ENCODE measurements around the gene PLS3.

The PLS3 gene

DNA sequence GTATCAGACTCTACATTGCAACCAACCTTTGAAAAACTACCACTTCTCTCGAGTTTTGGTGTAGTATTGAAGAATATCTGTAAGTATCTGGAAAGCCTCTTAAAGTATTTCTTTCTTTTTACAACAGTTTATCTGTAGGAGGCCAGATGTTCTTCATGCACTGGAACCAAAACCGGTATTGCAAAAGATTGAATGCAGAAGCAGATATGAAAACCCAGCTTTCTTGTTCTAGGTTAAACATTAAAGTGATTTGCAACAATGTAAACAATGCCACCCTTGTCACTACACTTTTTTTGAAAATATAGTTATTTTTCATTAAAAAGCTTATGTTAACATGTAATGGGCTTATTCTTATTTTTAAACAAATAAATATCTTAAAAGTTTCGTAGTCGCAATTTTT lies 27.2 kb downstream of the PLS3 start:
- H3K4me3 ChIP-seq (ENCODE audit: low read length in 2 of 2), result no peak overlapping the region
- H3K14ac ChIP-seq (ENCODE audit: low read length), result no peak overlapping the region
- H2BK12ac ChIP-seq (ENCODE audit: low read length), result no peak overlapping the region
- H3K4me1 ChIP-seq (ENCODE audit: control insufficient read depth in 2 of 2, insufficient read depth in 1 of 2, low read depth in 1 of 2, low read length in 2 of 2), result no peaks in the 10 kb centered on the region
- H3K4me2 ChIP-seq (ENCODE audit: insufficient read depth, low read length, poor library complexity, severe bottlenecking), result no peak overlapping the region
- no peak overlapping the region for H3K4ac ChIP-seq (ENCODE audit: low read length)
- no peak overlapping the region for H3K9ac ChIP-seq (ENCODE audit: low read depth, low read length, poor library complexity)
- H3K36me3 ChIP-seq (replicated peaks in 1 of 2; ENCODE audit: control insufficient read depth in 2 of 2, insufficient read depth in 2 of 2, low read length in 2 of 2), result no peaks in the 10 kb centered on the region
- no peak overlapping the region for H2AFZ ChIP-seq (ENCODE audit: low read length)
- H2BK15ac ChIP-seq (ENCODE audit: low read length), result no peak overlapping the region
- H3K18ac ChIP-seq (ENCODE audit: low read length), result no peak overlapping the region
- H2AK5ac ChIP-seq (ENCODE audit: low read depth, low read length), result no peak overlapping the region
- no peak overlapping the region for H4K91ac ChIP-seq (ENCODE audit: low read depth, low read length, poor library complexity)
- DNase-seq (ENCODE audit: low spot score), result no peak
- no peaks in the 10 kb centered on the region for H3K79me1 ChIP-seq (ENCODE audit: low read depth, low read length)
- H2BK120ac ChIP-seq (ENCODE audit: low read depth, low read length), result no peak overlapping the region
- no peak overlapping the region for H3K23ac ChIP-seq (ENCODE audit: low read depth, low read length, poor library complexity)
- no peak overlapping the region for H3K27ac ChIP-seq (replicated peaks; ENCODE audit: low read length)
- no peak overlapping the region for H4K8ac ChIP-seq (ENCODE audit: low read depth, low read length)
- WGBS, 2 donors (ENCODE audit: extremely low coverage in 2 of 2, insufficient read length in 2 of 2, insufficient replicate concordance in 1 of 2), result no CpG with 5 or more reads among the region's 4 CpGs
- no peaks in the 10 kb centered on the region for H3K9me3 ChIP-seq (replicated peaks in 1 of 2; ENCODE audit: control insufficient read depth in 2 of 2, insufficient read depth in 1 of 2, low read depth in 1 of 2, low read length in 2 of 2)
- H2BK5ac ChIP-seq (ENCODE audit: low read length), result no peak overlapping the region
- peaks cover 0 to 12% (median 0%) of the 10 kb centered on the region in 3 experiments for H3K27me3 ChIP-seq (ENCODE audit: control insufficient read depth in 3 of 3, insufficient read depth in 3 of 3, low read depth in 1 of 3, low read length in 3 of 3)

DNA sequence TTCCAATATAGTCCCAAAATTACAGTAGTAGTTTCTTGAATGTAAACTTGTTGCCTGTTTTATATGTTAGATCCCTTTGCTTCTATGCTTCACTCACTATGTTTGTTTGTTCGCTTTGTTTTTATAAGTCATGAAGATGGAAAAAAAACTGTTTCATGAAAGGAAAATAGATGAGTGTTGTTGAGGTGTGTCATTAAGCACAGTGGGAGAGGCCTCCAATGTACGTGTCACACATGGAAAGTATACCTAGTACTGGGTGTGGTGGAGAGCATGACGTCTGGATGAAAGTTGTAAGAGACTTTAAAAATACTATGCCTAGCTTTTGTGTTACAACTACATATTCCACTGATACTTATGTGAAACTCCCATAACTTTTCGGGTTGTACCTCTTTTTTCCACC lies 28.4 kb downstream of the PLS3 start:
- H3K9ac ChIP-seq (ENCODE audit: low read depth, low read length, poor library complexity), result no peak overlapping the region
- no peaks in the 10 kb centered on the region for H3K36me3 ChIP-seq (replicated peaks in 1 of 2; ENCODE audit: control insufficient read depth in 2 of 2, insufficient read depth in 2 of 2, low read length in 2 of 2)
- no peak overlapping the region for H2BK12ac ChIP-seq (ENCODE audit: low read length)
- DNase-seq (ENCODE audit: low spot score), result no peak
- WGBS, 2 donors (ENCODE audit: extremely low coverage in 2 of 2, insufficient read length in 2 of 2, insufficient replicate concordance in 1 of 2), result no CpG with 5 or more reads among the region's 4 CpGs
- H3K14ac ChIP-seq (ENCODE audit: low read length), result no peak overlapping the region
- H2BK5ac ChIP-seq (ENCODE audit: low read length), result no peak overlapping the region
- no peak overlapping the region for H3K4me3 ChIP-seq (ENCODE audit: low read length in 2 of 2)
- H3K4ac ChIP-seq (ENCODE audit: low read length), result no peak overlapping the region
- no peak overlapping the region for H2BK15ac ChIP-seq (ENCODE audit: low read length)
- H3K18ac ChIP-seq (ENCODE audit: low read length), result no peak overlapping the region
- H3K79me1 ChIP-seq (ENCODE audit: low read depth, low read length), result no peaks in the 10 kb centered on the region
- H3K4me1 ChIP-seq (ENCODE audit: control insufficient read depth in 2 of 2, insufficient read depth in 1 of 2, low read depth in 1 of 2, low read length in 2 of 2), result no peaks in the 10 kb centered on the region
- no peak overlapping the region for H2AFZ ChIP-seq (ENCODE audit: low read length)
- no peak overlapping the region for H3K23ac ChIP-seq (ENCODE audit: low read depth, low read length, poor library complexity)
- H2BK120ac ChIP-seq (ENCODE audit: low read depth, low read length), result no peak overlapping the region
- H3K27me3 ChIP-seq (ENCODE audit: control insufficient read depth in 3 of 3, insufficient read depth in 3 of 3, low read depth in 1 of 3, low read length in 3 of 3), result peaks cover 0 to 5% (median 0%) of the 10 kb centered on the region in 3 experiments
- no peaks in the 10 kb centered on the region for H3K9me3 ChIP-seq (replicated peaks in 1 of 2; ENCODE audit: control insufficient read depth in 2 of 2, insufficient read depth in 1 of 2, low read depth in 1 of 2, low read length in 2 of 2)
- no peak overlapping the region for H2AK5ac ChIP-seq (ENCODE audit: low read depth, low read length)
- no peak overlapping the region for H4K8ac ChIP-seq (ENCODE audit: low read depth, low read length)
- no peak overlapping the region for H3K27ac ChIP-seq (replicated peaks; ENCODE audit: low read length)
- H4K91ac ChIP-seq (ENCODE audit: low read depth, low read length, poor library complexity), result no peak overlapping the region
- no peak overlapping the region for H3K4me2 ChIP-seq (ENCODE audit: insufficient read depth, low read length, poor library complexity, severe bottlenecking)

DNA sequence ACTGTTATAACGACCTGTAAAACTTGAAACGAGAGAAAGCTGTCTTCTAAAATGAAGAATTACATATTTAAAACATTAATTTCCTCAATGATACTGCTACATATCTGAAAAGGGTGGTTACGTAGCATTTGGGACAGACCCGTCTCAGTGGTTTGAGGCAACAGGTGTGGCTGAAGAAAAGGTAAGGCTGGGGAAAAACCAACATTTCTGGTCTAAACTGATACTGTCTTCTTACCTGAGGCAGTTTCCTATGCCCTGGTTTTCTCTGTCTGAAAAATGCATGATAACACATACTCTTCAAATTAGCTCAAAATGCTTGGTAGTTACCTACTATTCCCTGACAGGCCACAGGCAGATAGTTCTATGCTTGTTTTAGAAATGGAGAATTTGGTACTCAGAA lies 30.4 kb downstream of the PLS3 start:
- no peak overlapping the region for H2AK5ac ChIP-seq (ENCODE audit: low read depth, low read length)
- H3K79me1 ChIP-seq (ENCODE audit: low read depth, low read length), result no peaks in the 10 kb centered on the region
- H2BK120ac ChIP-seq (ENCODE audit: low read depth, low read length), result no peak overlapping the region
- no peak overlapping the region for H3K23ac ChIP-seq (ENCODE audit: low read depth, low read length, poor library complexity)
- no peak overlapping the region for H2BK15ac ChIP-seq (ENCODE audit: low read length)
- H3K14ac ChIP-seq (ENCODE audit: low read length), result no peak overlapping the region
- H3K27ac ChIP-seq (replicated peaks; ENCODE audit: low read length), result no peak overlapping the region
- no CpG with 5 or more reads among the region's 4 CpGs for WGBS, 2 donors (ENCODE audit: extremely low coverage in 2 of 2, insufficient read length in 2 of 2, insufficient replicate concordance in 1 of 2)
- H4K8ac ChIP-seq (ENCODE audit: low read depth, low read length), result no peak overlapping the region
- no peak overlapping the region for H2BK12ac ChIP-seq (ENCODE audit: low read length)
- no peaks in the 10 kb centered on the region for H3K36me3 ChIP-seq (replicated peaks in 1 of 2; ENCODE audit: control insufficient read depth in 2 of 2, insufficient read depth in 2 of 2, low read length in 2 of 2)
- H3K4me2 ChIP-seq (ENCODE audit: insufficient read depth, low read length, poor library complexity, severe bottlenecking), result no peak overlapping the region
- H3K4me3 ChIP-seq (ENCODE audit: low read length in 2 of 2), result no peak overlapping the region
- DNase-seq (ENCODE audit: low spot score), result no peak
- no peak overlapping the region for H2BK5ac ChIP-seq (ENCODE audit: low read length)
- H3K4ac ChIP-seq (ENCODE audit: low read length), result no peak overlapping the region
- H4K91ac ChIP-seq (ENCODE audit: low read depth, low read length, poor library complexity), result no peak overlapping the region
- no peaks in the 10 kb centered on the region for H3K4me1 ChIP-seq (ENCODE audit: control insufficient read depth in 2 of 2, insufficient read depth in 1 of 2, low read depth in 1 of 2, low read length in 2 of 2)
- no peak overlapping the region for H2AFZ ChIP-seq (ENCODE audit: low read length)
- no peaks in the 10 kb centered on the region for H3K9me3 ChIP-seq (replicated peaks in 1 of 2; ENCODE audit: control insufficient read depth in 2 of 2, insufficient read depth in 1 of 2, low read depth in 1 of 2, low read length in 2 of 2)
- H3K27me3 ChIP-seq (ENCODE audit: control insufficient read depth in 3 of 3, insufficient read depth in 3 of 3, low read depth in 1 of 3, low read length in 3 of 3), result no peaks in the 10 kb centered on the region
- no peak overlapping the region for H3K9ac ChIP-seq (ENCODE audit: low read depth, low read length, poor library complexity)
- H3K18ac ChIP-seq (ENCODE audit: low read length), result no peak overlapping the region

DNA sequence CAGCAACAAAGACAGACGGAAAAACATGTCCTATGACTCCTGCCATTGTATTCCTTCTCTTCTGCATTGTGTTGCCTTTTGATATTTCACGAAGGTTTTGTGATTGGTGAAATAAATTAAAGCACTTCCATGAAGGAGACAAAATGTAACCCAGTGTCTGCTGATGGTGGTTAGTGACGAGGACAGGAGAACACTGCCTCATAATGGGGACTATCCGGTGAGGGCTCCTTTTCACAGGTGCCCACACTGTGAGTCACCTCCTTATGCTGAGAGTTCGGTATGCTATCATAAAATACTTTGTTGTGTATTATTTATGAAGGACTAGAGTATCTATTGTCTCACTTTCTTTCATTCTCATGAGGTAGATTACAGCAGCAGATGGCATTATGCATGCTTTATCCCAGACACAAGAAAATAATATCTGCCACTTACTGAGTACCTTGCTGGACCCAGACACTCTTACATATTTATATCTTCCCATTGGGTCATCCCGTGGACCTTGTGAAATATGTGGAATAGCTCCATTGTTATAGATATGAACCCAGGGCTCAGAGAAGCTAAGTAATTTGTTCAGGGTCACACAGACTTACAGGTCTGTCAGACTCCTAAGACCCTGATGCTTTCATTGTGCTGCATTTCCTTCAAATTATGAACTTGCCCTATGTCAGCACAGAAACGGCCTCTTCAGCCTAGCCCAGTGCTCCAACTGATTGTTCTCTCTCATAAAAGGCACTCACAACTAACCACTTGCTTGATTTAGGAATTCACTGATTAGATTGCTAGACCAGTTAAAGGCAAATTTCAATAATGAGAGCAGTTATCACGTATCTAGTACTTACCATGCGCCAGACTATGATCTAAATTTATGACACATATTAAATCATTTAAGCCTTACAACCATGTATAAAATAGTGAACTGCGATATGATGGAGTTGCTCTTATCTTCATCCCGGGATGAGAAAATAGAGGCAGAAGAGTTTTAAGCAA lies 31.2 kb downstream of the PLS3 start:
- no peak overlapping the region for H3K27ac ChIP-seq (replicated peaks; ENCODE audit: low read length)
- H3K79me1 ChIP-seq (ENCODE audit: low read depth, low read length), result no peaks in the 10 kb centered on the region
- no peak overlapping the region for H2AFZ ChIP-seq (ENCODE audit: low read length)
- H3K4me1 ChIP-seq (ENCODE audit: control insufficient read depth in 2 of 2, insufficient read depth in 1 of 2, low read depth in 1 of 2, low read length in 2 of 2), result no peaks in the 10 kb centered on the region
- no peak overlapping the region for H4K8ac ChIP-seq (ENCODE audit: low read depth, low read length)
- no peak overlapping the region for H2BK15ac ChIP-seq (ENCODE audit: low read length)
- H3K9ac ChIP-seq (ENCODE audit: low read depth, low read length, poor library complexity), result no peak overlapping the region
- no peak overlapping the region for H2BK12ac ChIP-seq (ENCODE audit: low read length)
- no peaks in the 10 kb centered on the region for H3K9me3 ChIP-seq (replicated peaks in 1 of 2; ENCODE audit: control insufficient read depth in 2 of 2, insufficient read depth in 1 of 2, low read depth in 1 of 2, low read length in 2 of 2)
- no peak overlapping the region for H4K91ac ChIP-seq (ENCODE audit: low read depth, low read length, poor library complexity)
- H3K23ac ChIP-seq (ENCODE audit: low read depth, low read length, poor library complexity), result no peak overlapping the region
- no peak overlapping the region for H3K4me3 ChIP-seq (ENCODE audit: low read length in 2 of 2)
- no peak overlapping the region for H2AK5ac ChIP-seq (ENCODE audit: low read depth, low read length)
- no CpG with 5 or more reads among the region's 11 CpGs for WGBS, 2 donors (ENCODE audit: extremely low coverage in 2 of 2, insufficient read length in 2 of 2, insufficient replicate concordance in 1 of 2)
- no peak overlapping the region for H3K4ac ChIP-seq (ENCODE audit: low read length)
- no peak overlapping the region for H3K18ac ChIP-seq (ENCODE audit: low read length)
- H2BK120ac ChIP-seq (ENCODE audit: low read depth, low read length), result no peak overlapping the region
- H3K4me2 ChIP-seq (ENCODE audit: insufficient read depth, low read length, poor library complexity, severe bottlenecking), result no peak overlapping the region
- no peaks in the 10 kb centered on the region for H3K36me3 ChIP-seq (replicated peaks in 1 of 2; ENCODE audit: control insufficient read depth in 2 of 2, insufficient read depth in 2 of 2, low read length in 2 of 2)
- H3K27me3 ChIP-seq (ENCODE audit: control insufficient read depth in 3 of 3, insufficient read depth in 3 of 3, low read depth in 1 of 3, low read length in 3 of 3), result no peaks in the 10 kb centered on the region
- H2BK5ac ChIP-seq (ENCODE audit: low read length), result no peak overlapping the region
- DNase-seq (ENCODE audit: low spot score), result no peak
- H3K14ac ChIP-seq (ENCODE audit: low read length), result no peak overlapping the region
